HL-60 (cell line): ENCODE data around the gene SLC27A6.

Experiments
- DNase-seq, 2 experiments: peaks; one replicate each; pipeline ENCODE4 v3.0.0-alpha.2; 2010 to 2020; ENCODE audit warnings: low read depth in 1 of 2, low spot score in 1 of 2
- H3K27ac ChIP-seq: fragments of 250-450 bp; sonication (Bioruptor Pico); replicated peaks from 2 replicates; pipeline ENCODE4 v1.5.1; 2020; ENCODE audit warnings: mild to moderate bottlenecking, moderate library complexity
- H3K27me3 ChIP-seq: fragments of 250-450 bp; sonication (Bioruptor Pico); 2 replicates; pipeline ENCODE4 v1.5.1; 2021; ENCODE audit warnings: mild to moderate bottlenecking, moderate library complexity; ENCODE audit not compliant: insufficient read depth, poor library complexity, severe bottlenecking
- H3K4me3 ChIP-seq: replicated peaks from 2 replicates; pipeline ENCODE4 v1.5.1; 2011; ENCODE audit warnings: mild to moderate bottlenecking, control low read depth, low read length; ENCODE audit not compliant: insufficient read depth
- CTCF ChIP-seq: IDR thresholded peaks from one replicate; pipeline ENCODE4 v1.5.1; 2011; ENCODE audit warnings: low read length, control low read depth, inconsistent platforms; ENCODE audit not compliant: insufficient read depth
- GABPA ChIP-seq: IDR thresholded peaks from 2 replicates; pipeline ENCODE4 v1.6.1; 2012; ENCODE audit warnings: low read depth
- POLR2AphosphoS5 ChIP-seq: IDR thresholded peaks from 2 replicates; pipeline ENCODE4 v1.6.1; 2012; ENCODE audit warnings: low read depth
- SPI1 ChIP-seq: IDR thresholded peaks from 2 replicates; pipeline ENCODE4 v1.6.1; 2012; ENCODE audit warnings: low read depth, mild to moderate bottlenecking, borderline replicate concordance
- TF ChIP-seq, protein P1 (sequence below): IDR thresholded peaks from 2 replicates; pipeline ENCODE4 v1.6.1; 2012; ENCODE audit warnings: low read depth; ENCODE audit not compliant: insufficient replicate concordance

The SLC27A6 gene

DNA sequence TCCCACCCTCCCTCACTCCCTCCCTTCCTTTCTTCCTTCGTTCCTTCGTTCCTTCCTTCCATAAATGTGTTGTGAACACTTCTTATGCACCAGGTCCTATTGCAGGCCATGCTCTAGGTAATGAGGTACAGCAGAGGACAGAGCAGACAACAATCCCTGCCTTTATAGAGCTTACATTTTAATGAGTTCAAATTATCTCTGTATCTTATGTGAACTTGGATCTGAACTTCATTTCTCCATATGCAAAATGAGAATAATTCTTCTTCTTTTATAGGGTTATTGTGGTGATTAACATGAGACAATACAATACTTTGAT lies 37.2 kb downstream of the SLC27A6 start:
- TF ChIP-seq POLR2AphosphoS5 (no peak), CTCF (no peak), SPI1 (no peak), GABPA (no peak)
- TF ChIP-seq, protein P1, sequence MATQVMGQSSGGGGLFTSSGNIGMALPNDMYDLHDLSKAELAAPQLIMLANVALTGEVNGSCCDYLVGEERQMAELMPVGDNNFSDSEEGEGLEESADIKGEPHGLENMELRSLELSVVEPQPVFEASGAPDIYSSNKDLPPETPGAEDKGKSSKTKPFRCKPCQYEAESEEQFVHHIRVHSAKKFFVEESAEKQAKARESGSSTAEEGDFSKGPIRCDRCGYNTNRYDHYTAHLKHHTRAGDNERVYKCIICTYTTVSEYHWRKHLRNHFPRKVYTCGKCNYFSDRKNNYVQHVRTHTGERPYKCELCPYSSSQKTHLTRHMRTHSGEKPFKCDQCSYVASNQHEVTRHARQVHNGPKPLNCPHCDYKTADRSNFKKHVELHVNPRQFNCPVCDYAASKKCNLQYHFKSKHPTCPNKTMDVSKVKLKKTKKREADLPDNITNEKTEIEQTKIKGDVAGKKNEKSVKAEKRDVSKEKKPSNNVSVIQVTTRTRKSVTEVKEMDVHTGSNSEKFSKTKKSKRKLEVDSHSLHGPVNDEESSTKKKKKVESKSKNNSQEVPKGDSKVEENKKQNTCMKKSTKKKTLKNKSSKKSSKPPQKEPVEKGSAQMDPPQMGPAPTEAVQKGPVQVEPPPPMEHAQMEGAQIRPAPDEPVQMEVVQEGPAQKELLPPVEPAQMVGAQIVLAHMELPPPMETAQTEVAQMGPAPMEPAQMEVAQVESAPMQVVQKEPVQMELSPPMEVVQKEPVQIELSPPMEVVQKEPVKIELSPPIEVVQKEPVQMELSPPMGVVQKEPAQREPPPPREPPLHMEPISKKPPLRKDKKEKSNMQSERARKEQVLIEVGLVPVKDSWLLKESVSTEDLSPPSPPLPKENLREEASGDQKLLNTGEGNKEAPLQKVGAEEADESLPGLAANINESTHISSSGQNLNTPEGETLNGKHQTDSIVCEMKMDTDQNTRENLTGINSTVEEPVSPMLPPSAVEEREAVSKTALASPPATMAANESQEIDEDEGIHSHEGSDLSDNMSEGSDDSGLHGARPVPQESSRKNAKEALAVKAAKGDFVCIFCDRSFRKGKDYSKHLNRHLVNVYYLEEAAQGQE = no peak
- no peak for DNase-seq
- H3K27ac ChIP-seq = no peak overlapping the region
- no peaks in the 10 kb centered on the region for H3K27me3 ChIP-seq
- H3K4me3 ChIP-seq = no peak overlapping the region

GRCh38 chr5:129003232-129003631 lies 37.9 kb downstream of the SLC27A6 start:
- DNase-seq = no peak
- no peaks in the 10 kb centered on the region for H3K27me3 ChIP-seq
- TF ChIP-seq GABPA (no peak), POLR2AphosphoS5 (no peak), SPI1 (no peak), CTCF (no peak)
- TF ChIP-seq, protein P1 = no peak
- no peak overlapping the region for H3K27ac ChIP-seq
- H3K4me3 ChIP-seq = no peak overlapping the region

GRCh38 chr5:129014185-129014584 lies 48.9 kb downstream of the SLC27A6 start:
- no peak for DNase-seq
- Histone ChIP-seq H3K27me3 (no peaks in the 10 kb centered on the region), H3K27ac (no peak overlapping the region), H3K4me3 (no peak overlapping the region)
- TF ChIP-seq GABPA = no peak
- TF ChIP-seq, protein P1 = no peak
- no peak for TF ChIP-seq CTCF
- no peak for TF ChIP-seq SPI1
- no peak for TF ChIP-seq POLR2AphosphoS5
